PC-3 (cell line): ENCODE results near the gene MUC6. TPM values are rescaled to one million over a fixed set of nuclear protein-coding genes. Genes with fewer than 3 reads are reported as not detected.

Experiments
- ATAC-seq: fragments of 200-7000 bp; cut with Tn5 transposase; 2 replicates; pipeline ENCODE4 v1.9.1; 2020; ENCODE audit warnings: mild to moderate bottlenecking, moderate library complexity
- BruUV-seq: library from RNA; stranded (reverse); fragments of 400-500 nt; replicated peaks from 2 replicates; lab custom pipeline; 2021; lab: Mats Ljungman, UMichigan
- CTCF ChIA-PET: fragments of 300-600 bp; sonication (Branson Sonifier 250); formaldehyde crosslinking; loops from one replicate; lab custom pipeline; 2022; ENCODE audit warnings: antibody characterized with exemption; lab: Charles Lee
- POLR2A ChIA-PET: fragments of 300-600 bp; sonication (Branson Sonifier 250); formaldehyde crosslinking; loops from one replicate; lab custom pipeline; 2022; ENCODE audit warnings: antibody characterized with exemption; ENCODE audit not compliant: unreplicated experiment; lab: Charles Lee
- DNase-seq: peaks from one replicate; pipeline ENCODE4 v3.0.0-alpha.2; 2015
- H2AFZ ChIP-seq: fragments of 300-600 bp; sonication (generic); 2 replicates; pipeline ENCODE4 v1.6.0; 2016; ENCODE audit warnings: antibody characterized with exemption, low read length
- H3F3A ChIP-seq: fragments of 300-600 bp; sonication (generic); one replicate; pipeline ENCODE4 v1.6.0; 2017; ENCODE audit warnings: antibody characterized with exemption, low read length, control low read depth, mild to moderate bottlenecking; ENCODE audit not compliant: unreplicated experiment
- H3K27ac ChIP-seq: fragments of 300-600 bp; sonication (generic); 2 replicates; pipeline ENCODE4 v1.5.1; 2016; ENCODE audit warnings: mild to moderate bottlenecking, low read length
- H3K27me3 ChIP-seq: fragments of 300-600 bp; sonication (generic); 2 replicates; pipeline ENCODE4 v1.6.1; 2016; ENCODE audit warnings: low read length, mixed read lengths
- H3K36me3 ChIP-seq: fragments of 300-600 bp; sonication (generic); 2 replicates; pipeline ENCODE4 v1.6.1; 2016; ENCODE audit warnings: low read depth, mixed run types, low read length, mixed read lengths
- H3K4me1 ChIP-seq: fragments of 300-600 bp; sonication (generic); 2 replicates; pipeline ENCODE4 v1.5.1; 2016; ENCODE audit warnings: low read length; ENCODE audit not compliant: insufficient read depth
- H3K4me2 ChIP-seq: fragments of 300-600 bp; sonication (generic); 2 replicates; pipeline ENCODE4 v1.6.0; 2016; ENCODE audit warnings: low read length
- H3K4me3 ChIP-seq: fragments of 300-600 bp; sonication (generic); 2 replicates; pipeline ENCODE4 v1.5.1; 2016; ENCODE audit warnings: mild to moderate bottlenecking, low read length, mixed read lengths
- H3K79me2 ChIP-seq: fragments of 300-600 bp; sonication (generic); 2 replicates; pipeline ENCODE4 v1.6.1; 2017; ENCODE audit warnings: low read length, mixed read lengths
- H3K9ac ChIP-seq: fragments of 300-600 bp; sonication (generic); 2 replicates; pipeline ENCODE4 v1.6.0; 2016; ENCODE audit warnings: mild to moderate bottlenecking, low read length
- H3K9me2 ChIP-seq: fragments of 300-600 bp; sonication (generic); replicated peaks from 2 replicates; pipeline ENCODE4 v1.6.1; 2016; ENCODE audit warnings: mixed run types, low read length, mixed read lengths
- H3K9me3 ChIP-seq: fragments of 300-600 bp; sonication (generic); 2 replicates; pipeline ENCODE4 v1.6.1; 2016; ENCODE audit warnings: low read length, mixed read lengths
- H4K20me1 ChIP-seq: fragments of 300-600 bp; sonication (generic); 2 replicates; pipeline ENCODE4 v1.6.1; 2016; ENCODE audit warnings: low read length, mixed read lengths
- EZH2 ChIP-seq: fragments of 300-600 bp; sonication (generic); IDR thresholded peaks from one replicate; pipeline ENCODE4 v1.6.1; 2017; ENCODE audit warnings: antibody characterized with exemption, mild to moderate bottlenecking, low read length; ENCODE audit not compliant: unreplicated experiment
- EZH2phosphoT487 ChIP-seq: fragments of 300-600 bp; sonication (generic); IDR thresholded peaks from 2 replicates; pipeline ENCODE4 v1.6.1; 2018; ENCODE audit warnings: mild to moderate bottlenecking, antibody characterized with exemption, low read length, borderline replicate concordance
- intact Hi-C: fragments of 100-400 bp; cut with micrococcal nuclease; formaldehyde crosslinking; loops from 2 replicates; pipeline ENCODE4 v1.9.0; 2023
- total RNA-seq: library from RNA; depleted of rRNA; stranded (reverse); fragments of >200 nt; gene quantifications from 2 replicates; pipeline ENCODE4 v1.2.3, GENCODE V29; 2014
- TF ChIP-seq, protein P1 (sequence below): fragments of 300-600 bp; sonication (generic); conservative IDR thresholded peaks from 2 replicates; pipeline ENCODE4 v1.5.1; 2017; ENCODE audit warnings: antibody characterized with exemption, low read depth, mild to moderate bottlenecking, low read length

Gene MUC6
- total RNA-seq, 1 experiment from 2014 or later = 0.18 TPM

DNA sequence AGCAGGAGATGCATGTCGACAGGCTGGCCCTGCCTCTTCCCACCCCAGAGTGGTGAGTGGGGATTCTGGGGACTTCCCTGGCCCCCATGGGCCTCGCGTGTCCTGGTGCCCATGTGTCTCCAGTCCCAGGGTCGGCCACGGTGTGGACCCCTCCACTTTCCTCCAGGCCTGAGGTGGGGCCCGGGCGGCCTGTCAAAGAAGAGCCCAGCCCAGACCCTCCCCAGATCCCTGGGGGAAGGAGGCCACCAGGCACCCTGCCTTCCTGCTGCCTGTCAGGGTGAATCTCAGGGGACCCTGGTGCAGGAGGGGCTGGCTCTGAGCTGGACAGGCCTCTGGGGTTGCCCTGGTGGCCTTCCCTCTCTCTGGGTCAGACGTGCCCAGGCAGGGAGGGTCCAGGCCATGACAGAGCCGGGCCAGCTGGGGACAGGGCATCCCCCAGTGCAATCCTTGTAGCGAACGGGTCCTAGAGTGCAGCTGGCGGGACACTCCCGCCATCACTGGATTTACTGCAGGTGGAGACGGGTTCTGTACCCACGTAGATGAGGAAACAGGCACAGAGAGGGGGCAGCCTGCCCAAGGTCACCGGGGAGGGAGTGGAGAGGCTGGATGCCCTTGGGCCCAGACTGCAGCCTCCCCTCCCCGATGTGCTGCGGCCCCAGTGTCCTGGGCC, 13.5 kb upstream of the MUC6 start:
- intact Hi-C loops = loop anchor here (5.0 kb wide), 1 partner anchor 208 kb away; the partner anchor contains the start of genes POLR2L and TSPAN4
- CTCF ChIA-PET = no interaction called here
- no peak for ATAC-seq

DNA sequence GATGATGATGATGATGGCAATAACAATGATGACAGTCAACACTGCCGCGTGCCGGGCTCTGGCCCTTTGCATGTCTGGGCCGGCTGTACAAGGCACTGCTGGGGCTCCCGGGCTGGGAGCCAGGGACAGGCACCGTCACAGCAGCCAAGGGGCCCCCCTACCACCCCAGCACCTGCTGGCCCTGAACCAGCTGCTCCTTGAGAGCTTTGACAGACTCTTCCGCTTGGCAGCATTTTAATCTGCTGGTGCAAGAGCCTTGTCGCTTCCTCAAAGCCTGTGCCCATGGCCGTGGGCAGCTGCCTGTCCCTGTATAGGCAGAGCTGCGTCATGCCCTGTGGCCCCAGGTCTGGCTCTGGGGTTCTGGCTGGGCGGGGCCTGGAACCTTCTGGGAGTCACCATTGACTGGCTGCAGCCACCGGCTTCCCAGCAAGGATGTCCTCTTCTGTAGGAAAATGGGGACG, 12.9 kb upstream of the MUC6 start:
- H4K20me1 ChIP-seq = no peaks in the 10 kb centered on the region
- H3K27ac ChIP-seq = no peak overlapping the region
- H3F3A ChIP-seq = no peaks in the 10 kb centered on the region
- no peaks in the 10 kb centered on the region for H3K9me2 ChIP-seq
- no peak overlapping the region for H3K4me2 ChIP-seq
- no TSS peak for BruUV-seq
- ATAC-seq (no peak), DNase-seq (no peak)
- intact Hi-C loops = no loop called here
- no peaks in the 10 kb centered on the region for H3K79me2 ChIP-seq
- ChIA-PET POLR2A (no interaction called here), CTCF (no interaction called here)
- H3K4me3 ChIP-seq = no peak overlapping the region
- H3K9me3 ChIP-seq = no peaks in the 10 kb centered on the region
- peaks cover 27% of the 10 kb centered on the region for H3K4me1 ChIP-seq
- TF ChIP-seq EZH2phosphoT487 (no peak), EZH2 (no peak)
- TF ChIP-seq, protein P1, sequence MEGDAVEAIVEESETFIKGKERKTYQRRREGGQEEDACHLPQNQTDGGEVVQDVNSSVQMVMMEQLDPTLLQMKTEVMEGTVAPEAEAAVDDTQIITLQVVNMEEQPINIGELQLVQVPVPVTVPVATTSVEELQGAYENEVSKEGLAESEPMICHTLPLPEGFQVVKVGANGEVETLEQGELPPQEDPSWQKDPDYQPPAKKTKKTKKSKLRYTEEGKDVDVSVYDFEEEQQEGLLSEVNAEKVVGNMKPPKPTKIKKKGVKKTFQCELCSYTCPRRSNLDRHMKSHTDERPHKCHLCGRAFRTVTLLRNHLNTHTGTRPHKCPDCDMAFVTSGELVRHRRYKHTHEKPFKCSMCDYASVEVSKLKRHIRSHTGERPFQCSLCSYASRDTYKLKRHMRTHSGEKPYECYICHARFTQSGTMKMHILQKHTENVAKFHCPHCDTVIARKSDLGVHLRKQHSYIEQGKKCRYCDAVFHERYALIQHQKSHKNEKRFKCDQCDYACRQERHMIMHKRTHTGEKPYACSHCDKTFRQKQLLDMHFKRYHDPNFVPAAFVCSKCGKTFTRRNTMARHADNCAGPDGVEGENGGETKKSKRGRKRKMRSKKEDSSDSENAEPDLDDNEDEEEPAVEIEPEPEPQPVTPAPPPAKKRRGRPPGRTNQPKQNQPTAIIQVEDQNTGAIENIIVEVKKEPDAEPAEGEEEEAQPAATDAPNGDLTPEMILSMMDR = no peak
- no peaks in the 10 kb centered on the region for H3K36me3 ChIP-seq
- H2AFZ ChIP-seq = no peak overlapping the region
- H3K27me3 ChIP-seq = no peaks in the 10 kb centered on the region
- no peak overlapping the region for H3K9ac ChIP-seq

More for the DNA sequence above, 13.5 kb upstream of the MUC6 start:
- no peaks in the 10 kb centered on the region for H4K20me1 ChIP-seq
- H3K36me3 ChIP-seq = no peaks in the 10 kb centered on the region
- no peak overlapping the region for H3K4me3 ChIP-seq
- no peaks in the 10 kb centered on the region for H3F3A ChIP-seq
- H2AFZ ChIP-seq = no peak overlapping the region
- H3K4me1 ChIP-seq = peaks cover 33% of the 10 kb centered on the region
- H3K27me3 ChIP-seq = no peaks in the 10 kb centered on the region
- no TSS peak for BruUV-seq
- TF ChIP-seq EZH2phosphoT487 (no peak), EZH2 (no peak)
- TF ChIP-seq, protein P1 = no peak
- H3K9me2 ChIP-seq = no peaks in the 10 kb centered on the region
- no peak overlapping the region for H3K9ac ChIP-seq
- H3K9me3 ChIP-seq = no peaks in the 10 kb centered on the region
- no peaks in the 10 kb centered on the region for H3K79me2 ChIP-seq
- H3K4me2 ChIP-seq = no peak overlapping the region
- no peak overlapping the region for H3K27ac ChIP-seq
- POLR2A ChIA-PET = no interaction called here
- DNase-seq = no peak

DNA sequence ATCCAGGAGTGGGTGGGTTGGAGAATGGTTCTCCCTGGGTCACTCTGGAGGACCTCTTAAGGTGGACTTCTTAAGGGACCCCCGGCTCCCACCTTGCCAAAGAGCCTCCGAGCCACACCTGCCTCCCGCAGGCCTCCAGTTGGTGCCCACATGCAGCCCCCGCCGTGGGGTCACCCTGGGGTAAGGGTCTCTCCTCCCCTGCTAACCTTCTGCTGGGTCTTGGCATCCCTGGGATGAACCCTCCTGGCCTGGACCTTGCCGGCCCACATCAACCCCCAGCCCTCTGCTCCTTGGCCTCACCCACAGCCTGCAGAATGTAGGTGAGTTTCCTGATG, 12.5 kb upstream of the MUC6 start:
- Histone ChIP-seq H3K27me3 (no peaks in the 10 kb centered on the region), H4K20me1 (no peaks in the 10 kb centered on the region), H3K4me2 (no peak overlapping the region), H2AFZ (no peak overlapping the region), H3F3A (no peaks in the 10 kb centered on the region), H3K27ac (no peak overlapping the region), H3K79me2 (no peaks in the 10 kb centered on the region), H3K36me3 (no peaks in the 10 kb centered on the region), H3K4me1 (peaks cover 24% of the 10 kb centered on the region), H3K9me3 (no peaks in the 10 kb centered on the region), H3K9me2 (no peaks in the 10 kb centered on the region), H3K9ac (no peak overlapping the region), H3K4me3 (no peak overlapping the region)
- POLR2A ChIA-PET = no interaction called here
- ATAC-seq (no peak), DNase-seq (no peak)
- CTCF ChIA-PET = no interaction called here
- BruUV-seq = no TSS peak
- no peak for TF ChIP-seq EZH2phosphoT487
- TF ChIP-seq EZH2 = no peak
- TF ChIP-seq, protein P1 = no peak
- intact Hi-C loops = no loop called here
